ENCODE results near the gene DIP2B. TPM values are rescaled to one million over a fixed set of nuclear protein-coding genes. Genes with fewer than 3 reads are reported as not detected.

The DIP2B gene
- total RNA-seq, 1 donor from 2014 or later, result 25.8 TPM

GRCh38 chr12:50733706-50734105 is 228.9 kb downstream of the DIP2B start:
- Mint-ChIP-seq H3K4me3 (ENCODE audit: unreplicated experiment) (no peak overlapping the region), H3K4me1 (ENCODE audit: low read depth) (no peaks in the 10 kb centered on the region), H3K27ac (ENCODE audit: unreplicated experiment) (no peak overlapping the region), H3K36me3 (ENCODE audit: low read depth) (peaks cover 28% of the 10 kb centered on the region), H3K27me3 (ENCODE audit: low read depth) (no peaks in the 10 kb centered on the region), H3K9me3 (ENCODE audit: low read depth) (no peaks in the 10 kb centered on the region)
- no peak for DNase-seq (ENCODE audit: low spot score)
- no peak for TF ChIP-seq CTCF (IDR thresholded peaks at IDR 0.05)

GRCh38 chr12:50734409-50735263 is 229.9 kb downstream of the DIP2B start:
- Mint-ChIP-seq H3K9me3 (ENCODE audit: low read depth) (no peaks in the 10 kb centered on the region), H3K36me3 (ENCODE audit: low read depth) (peaks cover 32% of the 10 kb centered on the region), H3K4me1 (ENCODE audit: low read depth) (no peaks in the 10 kb centered on the region), H3K27me3 (ENCODE audit: low read depth) (no peaks in the 10 kb centered on the region), H3K27ac (ENCODE audit: unreplicated experiment) (no peak overlapping the region), H3K4me3 (ENCODE audit: unreplicated experiment) (no peak overlapping the region)
- no peak for DNase-seq (ENCODE audit: low spot score)
- TF ChIP-seq CTCF (IDR thresholded peaks at IDR 0.05), result peak; percentile 83

GRCh38 chr12:50739611-50740010 is 234.8 kb downstream of the DIP2B start:
- Mint-ChIP-seq H3K4me3 (ENCODE audit: unreplicated experiment) (no peak overlapping the region), H3K9me3 (ENCODE audit: low read depth) (no peaks in the 10 kb centered on the region), H3K27me3 (ENCODE audit: low read depth) (no peaks in the 10 kb centered on the region), H3K27ac (ENCODE audit: unreplicated experiment) (no peak overlapping the region), H3K36me3 (ENCODE audit: low read depth) (peaks cover 42% of the 10 kb centered on the region), H3K4me1 (ENCODE audit: low read depth) (no peaks in the 10 kb centered on the region)
- no peak for TF ChIP-seq CTCF (IDR thresholded peaks at IDR 0.05)
- DNase-seq (ENCODE audit: low spot score), result no peak

- H3K27me3 Mint-ChIP-seq (ENCODE audit: low read depth), result no peaks in the 10 kb centered on the region
- peaks cover 41% of the 10 kb centered on the region for H3K36me3 Mint-ChIP-seq (ENCODE audit: low read depth)
- no peak overlapping the region for H3K4me3 Mint-ChIP-seq (ENCODE audit: unreplicated experiment)
- H3K9me3 Mint-ChIP-seq (ENCODE audit: low read depth), result no peaks in the 10 kb centered on the region
- no peak for TF ChIP-seq CTCF (IDR thresholded peaks at IDR 0.05)
- no peaks in the 10 kb centered on the region for H3K4me1 Mint-ChIP-seq (ENCODE audit: low read depth)
- no peak overlapping the region for H3K27ac Mint-ChIP-seq (ENCODE audit: unreplicated experiment)
- DNase-seq (ENCODE audit: low spot score), result no peak
Measured at GRCh38 chr12:50740307-50740706, 235.5 kb downstream of the DIP2B start.

GRCh38 chr12:50742776-50743175 is 238.0 kb downstream of the DIP2B start:
- Mint-ChIP-seq H3K36me3 (ENCODE audit: low read depth) (peaks cover 44% of the 10 kb centered on the region), H3K27me3 (ENCODE audit: low read depth) (no peaks in the 10 kb centered on the region), H3K9me3 (ENCODE audit: low read depth) (no peaks in the 10 kb centered on the region), H3K27ac (ENCODE audit: unreplicated experiment) (no peak overlapping the region), H3K4me3 (ENCODE audit: unreplicated experiment) (no peak overlapping the region), H3K4me1 (ENCODE audit: low read depth) (no peaks in the 10 kb centered on the region)
- DNase-seq (ENCODE audit: low spot score), result no peak
- TF ChIP-seq CTCF (IDR thresholded peaks at IDR 0.05), result no peak

All from chondrocyte (in vitro differentiated cells).